Trophoblast cell (in vitro differentiated cells and primary cell): Measurements from ENCODE around the gene MFSD2A.

Experiments
- DNase-seq, 2 donors: peaks; one replicate each; pipeline ENCODE4 v3.0.0-alpha.2; 2016
- H2AFZ ChIP-seq: 2 replicates; pipeline ENCODE4 v1.6.1; 2013; ENCODE audit warnings: low read length, moderate library complexity, mild to moderate bottlenecking; ENCODE audit not compliant: insufficient read depth, poor library complexity
- H2AK5ac ChIP-seq: 2 replicates; pipeline ENCODE4 v1.6.1; 2013; ENCODE audit warnings: mild to moderate bottlenecking, low read length
- H2BK120ac ChIP-seq: 2 replicates; pipeline ENCODE4 v1.6.1; 2013; ENCODE audit warnings: low read length, mild to moderate bottlenecking, moderate library complexity; ENCODE audit not compliant: insufficient read depth, poor library complexity
- H2BK12ac ChIP-seq: 2 replicates; pipeline ENCODE4 v1.6.1; 2013; ENCODE audit warnings: mild to moderate bottlenecking, low read length, moderate library complexity
- H2BK5ac ChIP-seq: 2 replicates; pipeline ENCODE4 v1.6.1; 2013; ENCODE audit warnings: low read length, low read depth, moderate library complexity, mild to moderate bottlenecking; ENCODE audit not compliant: poor library complexity
- H3K14ac ChIP-seq: 2 replicates; pipeline ENCODE4 v1.6.1; 2013; ENCODE audit warnings: mild to moderate bottlenecking, low read length
- H3K18ac ChIP-seq: 2 replicates; pipeline ENCODE4 v1.6.1; 2013; ENCODE audit warnings: mild to moderate bottlenecking, low read length
- H3K23ac ChIP-seq: 2 replicates; pipeline ENCODE4 v1.6.1; 2013; ENCODE audit warnings: low read length
- H3K27ac ChIP-seq: 2 replicates; pipeline ENCODE4 v1.5.1; 2013; ENCODE audit warnings: low read depth, mild to moderate bottlenecking, inconsistent platforms, low read length, moderate library complexity
- H3K27me3 ChIP-seq: 2 replicates; pipeline ENCODE4 v1.6.1; 2013; ENCODE audit warnings: inconsistent platforms, mild to moderate bottlenecking, low read length, moderate library complexity; ENCODE audit not compliant: insufficient read depth
- H3K36me3 ChIP-seq, 2 experiments: 1 replicate in 1 of 2; 2 replicates in 1 of 2; pipeline ENCODE4 v1.6.1; 2013; ENCODE audit warnings: low read length in 2 of 2, mild to moderate bottlenecking in 2 of 2, moderate library complexity in 1 of 2; ENCODE audit not compliant: insufficient read depth in 2 of 2, control insufficient read depth in 1 of 2
- H3K4ac ChIP-seq: 2 replicates; pipeline ENCODE4 v1.6.1; 2013; ENCODE audit warnings: low read depth, mild to moderate bottlenecking, low read length, moderate library complexity
- H3K4me1 ChIP-seq, 2 experiments: 1 replicate in 1 of 2; 2 replicates in 1 of 2; pipeline ENCODE4 v1.6.1; 2013; ENCODE audit warnings: low read length in 2 of 2, mild to moderate bottlenecking in 2 of 2, moderate library complexity in 1 of 2; ENCODE audit not compliant: insufficient read depth in 2 of 2, control insufficient read depth in 1 of 2
- H3K4me2 ChIP-seq: 2 replicates; pipeline ENCODE4 v1.6.1; 2013; ENCODE audit warnings: inconsistent platforms, mild to moderate bottlenecking, low read length, moderate library complexity
- H3K4me3 ChIP-seq: 2 replicates; pipeline ENCODE4 v1.5.1; 2013; ENCODE audit warnings: mild to moderate bottlenecking, low read depth, low read length, inconsistent platforms
- H3K79me1 ChIP-seq: one replicate; pipeline ENCODE4 v1.6.1; 2013; ENCODE audit warnings: low read length
- H3K79me2 ChIP-seq: 2 replicates; pipeline ENCODE4 v1.6.1; 2013; ENCODE audit warnings: low read length, mild to moderate bottlenecking; ENCODE audit not compliant: control insufficient read depth, insufficient read depth, poor library complexity
- H3K9ac ChIP-seq: 2 replicates; pipeline ENCODE4 v1.6.1; 2013; ENCODE audit warnings: mild to moderate bottlenecking, low read length
- H3K9me3 ChIP-seq: 2 replicates; pipeline ENCODE4 v1.6.1; 2013; ENCODE audit warnings: low read depth, mild to moderate bottlenecking, control low read depth, inconsistent platforms, low read length; ENCODE audit not compliant: insufficient read depth
- H4K12ac ChIP-seq: 2 replicates; pipeline ENCODE4 v1.6.1; 2013; ENCODE audit warnings: low read depth, mild to moderate bottlenecking, low read length, moderate library complexity
- H4K8ac ChIP-seq: 2 replicates; pipeline ENCODE4 v1.6.1; 2013; ENCODE audit warnings: low read depth, mild to moderate bottlenecking, low read length, moderate library complexity
- H4K91ac ChIP-seq: one replicate; pipeline ENCODE4 v1.6.1; 2013; ENCODE audit warnings: low read depth, mild to moderate bottlenecking, low read length, moderate library complexity
- WGBS: extraction: QIAGEN DNeasy Blood & Tissue Kit; methylation state at CpG from one replicate; pipeline ENCODE4 v1.1.7; 2013; ENCODE audit warnings: missing lambda C conversion rate; ENCODE audit not compliant: insufficient read length, insufficient coverage; ENCODE audit errors: extremely low coverage; 5-methylcytosine and 5-hydroxymethylcytosine counted together

Gene MFSD2A

GRCh38 chr1:39926820-39927219, 28.1 kb upstream of the MFSD2A start:
- Histone ChIP-seq H3K14ac (no peak overlapping the region), H3K4me3 (no peak overlapping the region), H2BK120ac (no peak overlapping the region), H3K4me2 (no peak overlapping the region), H3K9ac (no peak overlapping the region), H4K12ac (no peak overlapping the region), H3K79me1 (no peaks in the 10 kb centered on the region), H3K9me3 (no peaks in the 10 kb centered on the region), H3K27me3 (peaks cover 7% of the 10 kb centered on the region), H3K23ac (no peak overlapping the region), H2BK5ac (no peak overlapping the region), H3K27ac (no peak overlapping the region), H3K79me2 (no peaks in the 10 kb centered on the region), H3K4me1 (no peaks in the 10 kb centered on the region), H4K8ac (no peak overlapping the region), H3K18ac (no peak overlapping the region), H4K91ac (no peak overlapping the region), H2AK5ac (no peak overlapping the region), H3K36me3 (no peaks in the 10 kb centered on the region), H2AFZ (no peak overlapping the region), H2BK12ac (no peak overlapping the region), H3K4ac (no peak overlapping the region)
- no CpG with 5 or more reads among the region's 6 CpGs for WGBS
- no peak for DNase-seq

DNA sequence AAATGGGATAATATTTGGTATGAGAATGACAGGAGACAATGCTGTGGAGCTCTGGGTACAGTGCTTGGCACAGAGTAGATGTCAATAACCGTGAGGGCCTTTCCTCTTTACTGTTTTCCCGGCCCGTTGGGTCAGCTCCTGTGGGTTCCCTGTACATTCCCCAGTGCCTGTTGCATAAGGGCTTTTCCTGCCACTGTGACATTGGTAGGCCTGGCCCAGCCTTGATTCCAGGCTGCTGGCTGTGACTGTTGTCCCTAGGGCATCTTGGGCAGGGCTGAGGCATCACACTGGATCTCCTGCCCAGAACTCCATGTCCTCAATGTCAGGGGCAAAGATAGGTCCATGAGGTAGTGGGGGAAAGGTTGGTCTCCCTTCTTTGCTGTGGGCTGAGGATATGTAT, 27.4 kb upstream of the MFSD2A start:
- no peak overlapping the region for H4K91ac ChIP-seq
- H3K27ac ChIP-seq: no peak overlapping the region
- WGBS: no CpG with 5 or more reads among the region's 3 CpGs
- H3K79me2 ChIP-seq: no peaks in the 10 kb centered on the region
- no peaks in the 10 kb centered on the region for H3K36me3 ChIP-seq
- peak in 1 of 2 donors; percentile 30 for DNase-seq
- no peaks in the 10 kb centered on the region for H3K4me1 ChIP-seq
- no peak overlapping the region for H2BK120ac ChIP-seq
- no peak overlapping the region for H2AK5ac ChIP-seq
- H3K14ac ChIP-seq: no peak overlapping the region
- H4K8ac ChIP-seq: no peak overlapping the region
- peaks cover under 1% of the 10 kb centered on the region for H3K27me3 ChIP-seq
- H2BK12ac ChIP-seq: no peak overlapping the region
- H3K79me1 ChIP-seq: no peaks in the 10 kb centered on the region
- H3K4me2 ChIP-seq: no peak overlapping the region
- no peak overlapping the region for H2AFZ ChIP-seq
- H3K18ac ChIP-seq: no peak overlapping the region
- no peak overlapping the region for H4K12ac ChIP-seq
- no peak overlapping the region for H3K4ac ChIP-seq
- H2BK5ac ChIP-seq: no peak overlapping the region
- no peak overlapping the region for H3K9ac ChIP-seq
- H3K23ac ChIP-seq: no peak overlapping the region
- H3K9me3 ChIP-seq: no peaks in the 10 kb centered on the region
- no peak overlapping the region for H3K4me3 ChIP-seq

- no peak overlapping the region for H4K12ac ChIP-seq
- H2AFZ ChIP-seq: no peak overlapping the region
- H3K79me1 ChIP-seq: no peaks in the 10 kb centered on the region
- no peak overlapping the region for H4K8ac ChIP-seq
- no peak overlapping the region for H3K4me2 ChIP-seq
- H3K9ac ChIP-seq: no peak overlapping the region
- H3K18ac ChIP-seq: no peak overlapping the region
- no peak overlapping the region for H2AK5ac ChIP-seq
- H4K91ac ChIP-seq: no peak overlapping the region
- no peak overlapping the region for H2BK5ac ChIP-seq
- no peaks in the 10 kb centered on the region for H3K27me3 ChIP-seq
- H3K79me2 ChIP-seq: no peaks in the 10 kb centered on the region
- H3K14ac ChIP-seq: no peak overlapping the region
- H3K9me3 ChIP-seq: no peaks in the 10 kb centered on the region
- H3K4me3 ChIP-seq: no peak overlapping the region
- no peak overlapping the region for H3K23ac ChIP-seq
- H3K4me1 ChIP-seq: no peaks in the 10 kb centered on the region
- H2BK120ac ChIP-seq: no peak overlapping the region
- no CpG with 5 or more reads among the region's 7 CpGs for WGBS
- H3K4ac ChIP-seq: no peak overlapping the region
- no peaks in the 10 kb centered on the region for H3K36me3 ChIP-seq
- no peak for DNase-seq
- H2BK12ac ChIP-seq: no peak overlapping the region
- H3K27ac ChIP-seq: no peak overlapping the region
Measured at GRCh38 chr1:39928809-39929587, 25.9 kb upstream of the MFSD2A start.

GRCh38 chr1:39933956-39934941, 20.7 kb upstream of the MFSD2A start:
- Histone ChIP-seq H3K9me3 (peaks cover 1% of the 10 kb centered on the region), H3K23ac (no peak overlapping the region)
- WGBS: no CpG with 5 or more reads among the region's 12 CpGs

More at GRCh38 chr1:39933956-39934941, 20.7 kb upstream of the MFSD2A start:
- Histone ChIP-seq H3K14ac (no peak overlapping the region), H3K18ac (no peak overlapping the region), H3K36me3 (no peaks in the 10 kb centered on the region), H2AFZ (no peak overlapping the region), H3K79me2 (no peaks in the 10 kb centered on the region), H3K27ac (no peak overlapping the region), H4K8ac (no peak overlapping the region), H3K4me2 (no peak overlapping the region), H3K4me3 (no peak overlapping the region), H3K9ac (no peak overlapping the region), H3K27me3 (no peaks in the 10 kb centered on the region), H2BK5ac (no peak overlapping the region), H2AK5ac (no peak overlapping the region), H2BK120ac (no peak overlapping the region), H3K4ac (no peak overlapping the region), H3K4me1 (no peaks in the 10 kb centered on the region), H3K79me1 (no peaks in the 10 kb centered on the region), H4K12ac (no peak overlapping the region), H4K91ac (no peak overlapping the region), H2BK12ac (no peak overlapping the region)
- DNase-seq: peak; percentile 97 to 99
